Esophagus squamous epithelium (tissue), 5 donors: ENCODE data around the gene DLGAP4. TPM values are rescaled to one million over a fixed set of nuclear protein-coding genes. Genes with fewer than 3 reads are reported as not detected.
A peak's percentile ranks its signal among the peaks of the same experiment; 100 is the strongest.

Experiments
- DNase-seq: peaks from one replicate; lab custom pipeline; 2025; lab: John Stamatoyannopoulos, UW
- H3K27ac ChIP-seq, 4 donors: fragments of 200-600 bp; sonication (generic); one replicate each; pipeline ENCODE4 v1.5.1; 2016 to 2019; ENCODE audit warnings: mild to moderate bottlenecking in 1 of 4
- H3K27me3 ChIP-seq, 4 donors: fragments of 200-600 bp; sonication (generic); 1 replicate in 3 of 4; 2 replicates in 1 of 4; pipeline versions ENCODE4 v1.5.1 to v1.6.0; 2017 to 2021; ENCODE audit warnings: antibody characterized with exemption in 1 of 4
- H3K36me3 ChIP-seq, 3 donors: fragments of 200-600 bp; sonication (generic); one replicate each; pipeline ENCODE4 v1.5.1; 2016 to 2019
- H3K4me1 ChIP-seq, 3 donors: fragments of 200-600 bp; sonication (generic); one replicate each; pipeline ENCODE4 v1.5.1; 2017 to 2019
- H3K4me3 ChIP-seq, 4 donors: fragments of 200-600 bp; sonication (generic); 1 replicate in 3 of 4; 2 replicates in 1 of 4; pipeline ENCODE4 v1.5.1; 2016 to 2019; ENCODE audit warnings: mild to moderate bottlenecking in 2 of 4, moderate library complexity in 1 of 4
- H3K9me3 ChIP-seq, 3 donors: fragments of 200-600 bp; sonication (generic); one replicate each; pipeline ENCODE4 v1.5.1; 2016 to 2019
- CTCF ChIP-seq, 6 experiments: fragments of 450-650 bp in 4 of 6; fragments of 200-600 bp in 2 of 6; sonication (generic) in 2 of 6; IDR thresholded peaks; one replicate each; pipeline ENCODE4 v1.5.1; 2016 to 2019; ENCODE audit warnings: antibody characterized with exemption in 6 of 6, mild to moderate bottlenecking in 4 of 6, moderate library complexity in 4 of 6
- POLR2A ChIP-seq, 4 donors: fragments of 450-650 bp; IDR thresholded peaks; one replicate each; pipeline ENCODE4 v1.6.1; 2017; ENCODE audit warnings: antibody characterized with exemption in 4 of 4, mild to moderate bottlenecking in 4 of 4, moderate library complexity in 3 of 4
- WGBS, 2 donors: methylation state at CpG; one replicate each; pipeline ENCODE4 v1.1.5; 2018; 5-methylcytosine and 5-hydroxymethylcytosine counted together
- intact Hi-C: fragments of 100-400 bp; cut with DNase I; formaldehyde crosslinking; loops from one replicate; pipeline ENCODE4 v1.15.0; 2022
- total RNA-seq, 4 donors: library from RNA; depleted of rRNA; stranded (reverse); fragments of >200 nt; gene quantifications; one replicate each; pipeline ENCODE4 v1.1.0, GENCODE V29; 2016
- donor health status: DM: yes; HTN: yes; CAD: no.

Gene DLGAP4
- total RNA-seq, 4 donors from 2014 or later = 9.4 to 40.4 (median 16.4) TPM

GRCh38 chr20:36271639-36272546, 34.2 kb upstream of the DLGAP4 start:
- intact Hi-C loops = no loop called here
- 82 to 87% methylated on average over 19 to 20 of the region's 21 CpGs for WGBS, 2 donors
- DNase-seq = no peak

GRCh38 chr20:36272547-36273220, 33.5 kb upstream of the DLGAP4 start:
- Histone ChIP-seq H3K36me3 (no peaks in the 10 kb centered on the region), H3K9me3 (no peaks in the 10 kb centered on the region), H3K4me1 (no peaks in the 10 kb centered on the region), H3K4me3 (no peak overlapping the region), H3K27ac (no peak overlapping the region), H3K27me3 (peaks cover 0 to 42% (median 0%) of the 10 kb centered on the region in 4 donors)
- 73 to 80% methylated on average over 10 to 11 of the region's 12 CpGs for WGBS, 2 donors
- intact Hi-C loops = no loop called here
- TF ChIP-seq CTCF (IDR thresholded peaks at IDR 0.05) = no peak
- TF ChIP-seq POLR2A (IDR thresholded peaks at IDR 0.05) = no peak
- no peak for DNase-seq

More at GRCh38 chr20:36271639-36272546, 34.2 kb upstream of the DLGAP4 start:
- H3K4me3 ChIP-seq = no peak overlapping the region
- no peaks in the 10 kb centered on the region for H3K4me1 ChIP-seq
- H3K27me3 ChIP-seq = peaks cover 0 to 38% (median 0%) of the 10 kb centered on the region in 4 donors
- H3K9me3 ChIP-seq = no peaks in the 10 kb centered on the region
- TF ChIP-seq CTCF (IDR thresholded peaks at IDR 0.05) (no peak), POLR2A (IDR thresholded peaks at IDR 0.05) (no peak)
- H3K27ac ChIP-seq = no peak overlapping the region
- no peaks in the 10 kb centered on the region for H3K36me3 ChIP-seq

- no peak for DNase-seq
- Histone ChIP-seq H3K9me3 (no peaks in the 10 kb centered on the region), H3K4me1 (no peaks in the 10 kb centered on the region), H3K27me3 (peaks cover 0 to 51% (median 0%) of the 10 kb centered on the region in 4 donors), H3K36me3 (no peaks in the 10 kb centered on the region), H3K27ac (no peak overlapping the region), H3K4me3 (no peak overlapping the region)
- TF ChIP-seq CTCF (IDR thresholded peaks at IDR 0.05) (peak in 1 of 6 experiments; percentile 47), POLR2A (IDR thresholded peaks at IDR 0.05) (no peak)
- 55 to 74% methylated on average over 5 to 8 of the region's 12 CpGs for WGBS, 2 donors
- intact Hi-C loops = no loop called here
Observed at GRCh38 chr20:36273414-36274180, 32.5 kb upstream of the DLGAP4 start.

- no peak for DNase-seq
- intact Hi-C loops = no loop called here
Observed at GRCh38 chr20:36274181-36274841, 31.8 kb upstream of the DLGAP4 start.

More at GRCh38 chr20:36274181-36274841, 31.8 kb upstream of the DLGAP4 start:
- H3K4me3 ChIP-seq = no peak overlapping the region
- peaks cover 0 to 58% (median 0%) of the 10 kb centered on the region in 4 donors for H3K27me3 ChIP-seq
- H3K9me3 ChIP-seq = no peaks in the 10 kb centered on the region
- no peaks in the 10 kb centered on the region for H3K36me3 ChIP-seq
- no peaks in the 10 kb centered on the region for H3K4me1 ChIP-seq
- TF ChIP-seq CTCF (IDR thresholded peaks at IDR 0.05) (no peak), POLR2A (IDR thresholded peaks at IDR 0.05) (no peak)
- 21 to 45% methylated on average over 4 to 15 of the region's 20 CpGs for WGBS, 2 donors
- no peak overlapping the region for H3K27ac ChIP-seq
